Renal pelvis (tissue), 4 donors: Measurements from ENCODE around the gene BCL2L1. TPM values are rescaled to one million over a fixed set of nuclear protein-coding genes. Genes with fewer than 3 reads are reported as not detected.
"Not testable (repeated sequence)": the region's sequence is repeated elsewhere in the genome, so short reads cannot be mapped to it uniquely, and the experiment has no call there.

ENCODE experiments used
- DNase-seq: peaks from one replicate; pipeline ENCODE4 v3.0.0-alpha.2; 2013
- polyA plus RNA-seq, 3 donors: library from polyadenylated mRNA; unstranded; fragments of 120-200 nt; gene quantifications; one replicate each; pipeline ENCODE4 v1.2.1, GENCODE V29; 2013; ENCODE audit not compliant: insufficient read length in 3 of 3

BCL2L1 gene
- polyA plus RNA-seq, 3 donors = 80.1 to 84.8 (median 81.1) TPM

- DNase-seq = no peak
These were observed 57.8 kb downstream of the BCL2L1 start for GRCh38 chr20:31664696-31665354.

GRCh38 chr20:31663838-31664695 is 58.6 kb downstream of the BCL2L1 start:
- DNase-seq = no peak

GRCh38 chr20:31663524-31663837 is 59.2 kb downstream of the BCL2L1 start:
- DNase-seq = no peak

- no peak for DNase-seq
These were observed 60.3 kb downstream of the BCL2L1 start for GRCh38 chr20:31662372-31662854.

GRCh38 chr20:31661625-31662371 is 60.9 kb downstream of the BCL2L1 start:
- DNase-seq = peak; percentile 75

- no peak for DNase-seq
These were observed 68.1 kb downstream of the BCL2L1 start for GRCh38 chr20:31654534-31654933.

GRCh38 chr20:31653561-31653960 is 69.1 kb downstream of the BCL2L1 start:
- no peak for DNase-seq

- DNase-seq = no peak
These were observed 69.7 kb downstream of the BCL2L1 start for GRCh38 chr20:31652917-31653396.

GRCh38 chr20:31648104-31648503 is 74.6 kb downstream of the BCL2L1 start:
- not testable (repeated sequence) for DNase-seq

GRCh38 chr20:31644701-31645100 is 78.0 kb downstream of the BCL2L1 start:
- no peak for DNase-seq

- DNase-seq = no peak
These were observed 79.1 kb downstream of the BCL2L1 start for GRCh38 chr20:31643522-31643921.

- no peak for DNase-seq
These were observed 79.8 kb downstream of the BCL2L1 start for GRCh38 chr20:31642837-31643236.

GRCh38 chr20:31641391-31641790 is 81.3 kb downstream of the BCL2L1 start:
- no peak for DNase-seq

- no peak for DNase-seq
These were observed 82.4 kb downstream of the BCL2L1 start for GRCh38 chr20:31640259-31640658.

GRCh38 chr20:31638816-31639215 is 83.9 kb downstream of the BCL2L1 start:
- DNase-seq = no peak

- DNase-seq = no peak
These were observed 84.4 kb downstream of the BCL2L1 start for GRCh38 chr20:31638317-31638716.

GRCh38 chr20:31637660-31638059 is 85.0 kb downstream of the BCL2L1 start, which contains the start of gene COX4I2:
COX4I2 (plus strand) TSS chr20:31637912; CDS start chr20:31639018, 1,106 bp downstream.
- DNase-seq = no peak

- DNase-seq = no peak
These were observed 89.2 kb downstream of the BCL2L1 start for GRCh38 chr20:31633339-31633914.

GRCh38 chr20:31632548-31633338 is 89.9 kb downstream of the BCL2L1 start:
- DNase-seq = no peak

GRCh38 chr20:31630187-31630790 is 92.4 kb downstream of the BCL2L1 start:
- DNase-seq = no peak

- not testable (repeated sequence) for DNase-seq
These were observed 94.6 kb downstream of the BCL2L1 start for GRCh38 chr20:31628057-31628456.
